ENCODE data around the gene EVA1C.
A peak's percentile ranks its signal among the peaks of the same experiment; 100 is the strongest.

EVA1C gene

GRCh38 chr21:32391755-32392154 lies 20.8 kb upstream of the EVA1C start:
- Histone ChIP-seq H3K36me3 (ENCODE audit: control insufficient read depth in 1 of 2, insufficient read depth in 2 of 2, low read length in 2 of 2) (peaks cover 4 to 6% of the 10 kb centered on the region in 2 donors), H3K27ac (ENCODE audit: low read length) (no peak overlapping the region), H3K27me3 (ENCODE audit: low read depth, low read length) (no peaks in the 10 kb centered on the region), H3K4me3 (ENCODE audit: low read depth in 1 of 2, low read length in 2 of 2) (peak overlapping the region; percentile 81 to 100), H3K4me1 (ENCODE audit: control insufficient read depth in 1 of 2, insufficient read depth in 2 of 2, low read length in 2 of 2) (peaks cover 0 to 17% of the 10 kb centered on the region in 2 donors), H3K9me3 (ENCODE audit: control insufficient read depth in 1 of 2, low read length in 2 of 2) (no peaks in the 10 kb centered on the region)

- Histone ChIP-seq H3K4me1 (ENCODE audit: control insufficient read depth in 1 of 2, insufficient read depth in 2 of 2, low read length in 2 of 2) (peaks cover 0 to 17% of the 10 kb centered on the region in 2 donors), H3K9me3 (ENCODE audit: control insufficient read depth in 1 of 2, low read length in 2 of 2) (no peaks in the 10 kb centered on the region), H3K4me3 (ENCODE audit: low read depth in 1 of 2, low read length in 2 of 2) (peak overlapping the region; percentile 81 to 100), H3K27ac (ENCODE audit: low read length) (no peak overlapping the region), H3K36me3 (ENCODE audit: control insufficient read depth in 1 of 2, insufficient read depth in 2 of 2, low read length in 2 of 2) (peaks cover 4 to 6% of the 10 kb centered on the region in 2 donors), H3K27me3 (ENCODE audit: low read depth, low read length) (no peaks in the 10 kb centered on the region)
Observed at GRCh38 chr21:32392299-32392879, 20.1 kb upstream of the EVA1C start.

- Histone ChIP-seq H3K4me3 (ENCODE audit: low read depth in 1 of 2, low read length in 2 of 2) (peak within 1 kb of the TSS; percentile 81 to 100), H3K36me3 (ENCODE audit: control insufficient read depth in 1 of 2, insufficient read depth in 2 of 2, low read length in 2 of 2) (peaks cover 4 to 6% of the 10 kb centered on the region in 2 donors), H3K9me3 (ENCODE audit: control insufficient read depth in 1 of 2, low read length in 2 of 2) (no peaks in the 10 kb centered on the region), H3K27ac (ENCODE audit: low read length) (peak within 1 kb of the TSS; percentile 85), H3K27me3 (ENCODE audit: low read depth, low read length) (no peaks in the 10 kb centered on the region), H3K4me1 (ENCODE audit: control insufficient read depth in 1 of 2, insufficient read depth in 2 of 2, low read length in 2 of 2) (peaks cover 0 to 17% of the 10 kb centered on the region in 2 donors)
Observed at GRCh38 chr21:32392880-32393676, 19.4 kb upstream of the EVA1C start, which contains the start of gene URB1. URB1 (minus strand) TSS chr21:32393012; CDS start chr21:32392910, 102 bp downstream.

- peaks cover 2 to 4% of the 10 kb centered on the region in 2 donors for H3K36me3 ChIP-seq (ENCODE audit: control insufficient read depth in 1 of 2, insufficient read depth in 2 of 2, low read length in 2 of 2)
- no peaks in the 10 kb centered on the region for H3K9me3 ChIP-seq (ENCODE audit: control insufficient read depth in 1 of 2, low read length in 2 of 2)
- peak overlapping the region; percentile 75 to 100 for H3K4me3 ChIP-seq (ENCODE audit: low read depth in 1 of 2, low read length in 2 of 2)
- no peaks in the 10 kb centered on the region for H3K27me3 ChIP-seq (ENCODE audit: low read depth, low read length)
- peaks cover 0 to 17% of the 10 kb centered on the region in 2 donors for H3K4me1 ChIP-seq (ENCODE audit: control insufficient read depth in 1 of 2, insufficient read depth in 2 of 2, low read length in 2 of 2)
- peak overlapping the region; percentile 85 for H3K27ac ChIP-seq (ENCODE audit: low read length)
Observed at GRCh38 chr21:32393677-32394001, 18.9 kb upstream of the EVA1C start.

- H3K4me3 ChIP-seq (ENCODE audit: low read depth in 1 of 2, low read length in 2 of 2) = no peak overlapping the region
- H3K27ac ChIP-seq (ENCODE audit: low read length) = no peak overlapping the region
- no peaks in the 10 kb centered on the region for H3K9me3 ChIP-seq (ENCODE audit: control insufficient read depth in 1 of 2, low read length in 2 of 2)
- H3K4me1 ChIP-seq (ENCODE audit: control insufficient read depth in 1 of 2, insufficient read depth in 2 of 2, low read length in 2 of 2) = no peaks in the 10 kb centered on the region
- H3K27me3 ChIP-seq (ENCODE audit: low read depth, low read length) = no peaks in the 10 kb centered on the region
- H3K36me3 ChIP-seq (ENCODE audit: control insufficient read depth in 1 of 2, insufficient read depth in 2 of 2, low read length in 2 of 2) = no peaks in the 10 kb centered on the region
Observed at GRCh38 chr21:32403201-32403777, 9.2 kb upstream of the EVA1C start.

- Histone ChIP-seq H3K4me3 (ENCODE audit: low read depth in 1 of 2, low read length in 2 of 2) (no peak overlapping the region), H3K27ac (ENCODE audit: low read length) (no peak overlapping the region), H3K27me3 (ENCODE audit: low read depth, low read length) (no peaks in the 10 kb centered on the region), H3K36me3 (ENCODE audit: control insufficient read depth in 1 of 2, insufficient read depth in 2 of 2, low read length in 2 of 2) (no peaks in the 10 kb centered on the region), H3K9me3 (ENCODE audit: control insufficient read depth in 1 of 2, low read length in 2 of 2) (no peaks in the 10 kb centered on the region), H3K4me1 (ENCODE audit: control insufficient read depth in 1 of 2, insufficient read depth in 2 of 2, low read length in 2 of 2) (peaks cover 0 to 6% of the 10 kb centered on the region in 2 donors)
Observed at GRCh38 chr21:32406405-32406804, 6.1 kb upstream of the EVA1C start.

- H3K27me3 ChIP-seq (ENCODE audit: low read depth, low read length) = no peaks in the 10 kb centered on the region
- H3K4me3 ChIP-seq (ENCODE audit: low read depth in 1 of 2, low read length in 2 of 2) = no peak overlapping the region
- no peak overlapping the region for H3K27ac ChIP-seq (ENCODE audit: low read length)
- no peaks in the 10 kb centered on the region for H3K36me3 ChIP-seq (ENCODE audit: control insufficient read depth in 1 of 2, insufficient read depth in 2 of 2, low read length in 2 of 2)
- no peaks in the 10 kb centered on the region for H3K9me3 ChIP-seq (ENCODE audit: control insufficient read depth in 1 of 2, low read length in 2 of 2)
- peaks cover 8 to 14% of the 10 kb centered on the region in 2 donors for H3K4me1 ChIP-seq (ENCODE audit: control insufficient read depth in 1 of 2, insufficient read depth in 2 of 2, low read length in 2 of 2)
Observed at GRCh38 chr21:32410291-32410690, 2.2 kb upstream of the EVA1C start.

- Histone ChIP-seq H3K27me3 (ENCODE audit: low read depth, low read length) (no peaks in the 10 kb centered on the region), H3K36me3 (ENCODE audit: control insufficient read depth in 1 of 2, insufficient read depth in 2 of 2, low read length in 2 of 2) (no peaks in the 10 kb centered on the region), H3K4me1 (ENCODE audit: control insufficient read depth in 1 of 2, insufficient read depth in 2 of 2, low read length in 2 of 2) (peaks cover 8 to 21% of the 10 kb centered on the region in 2 donors), H3K27ac (ENCODE audit: low read length) (peak overlapping the region; percentile 87), H3K9me3 (ENCODE audit: control insufficient read depth in 1 of 2, low read length in 2 of 2) (no peaks in the 10 kb centered on the region), H3K4me3 (ENCODE audit: low read depth in 1 of 2, low read length in 2 of 2) (peak overlapping the region; percentile 72 to 77)
Observed at GRCh38 chr21:32410916-32411315, 1.6 kb upstream of the EVA1C start.

GRCh38 chr21:32411350-32412161 lies 950 bp upstream of the EVA1C start:
- H3K27me3 ChIP-seq (ENCODE audit: low read depth, low read length) = no peaks in the 10 kb centered on the region
- peaks cover 8 to 22% of the 10 kb centered on the region in 2 donors for H3K4me1 ChIP-seq (ENCODE audit: control insufficient read depth in 1 of 2, insufficient read depth in 2 of 2, low read length in 2 of 2)
- peak overlapping the region; percentile 87 for H3K27ac ChIP-seq (ENCODE audit: low read length)

GRCh38 chr21:32413015-32413504 lies 554 bp downstream of the EVA1C start:
- Histone ChIP-seq H3K4me3 (ENCODE audit: low read depth in 1 of 2, low read length in 2 of 2) (peak overlapping the region; percentile 72 to 77), H3K4me1 (ENCODE audit: control insufficient read depth in 1 of 2, insufficient read depth in 2 of 2, low read length in 2 of 2) (peaks cover 8 to 22% of the 10 kb centered on the region in 2 donors), H3K27me3 (ENCODE audit: low read depth, low read length) (no peaks in the 10 kb centered on the region), H3K27ac (ENCODE audit: low read length) (peak overlapping the region; percentile 87), H3K36me3 (ENCODE audit: control insufficient read depth in 1 of 2, insufficient read depth in 2 of 2, low read length in 2 of 2) (peaks cover 0 to 5% of the 10 kb centered on the region in 2 donors), H3K9me3 (ENCODE audit: control insufficient read depth in 1 of 2, low read length in 2 of 2) (no peaks in the 10 kb centered on the region)

More at GRCh38 chr21:32411350-32412161, 950 bp upstream of the EVA1C start:
- Histone ChIP-seq H3K9me3 (ENCODE audit: control insufficient read depth in 1 of 2, low read length in 2 of 2) (no peaks in the 10 kb centered on the region), H3K4me3 (ENCODE audit: low read depth in 1 of 2, low read length in 2 of 2) (peak overlapping the region; percentile 72 to 77), H3K36me3 (ENCODE audit: control insufficient read depth in 1 of 2, insufficient read depth in 2 of 2, low read length in 2 of 2) (no peaks in the 10 kb centered on the region)
